SK-N-MC (cell line): ENCODE measurements around the gene DNAJA3.

Source experiments
- DNase-seq: peaks from one replicate; pipeline ENCODE4 v3.0.0-alpha.2; 2011; ENCODE audit warnings: low read depth, low spot score
- H3K27ac ChIP-seq: fragments of 200-600 bp; sonication (generic); 2 replicates; pipeline ENCODE4 v1.5.1; 2016; ENCODE audit warnings: mixed run types
- H3K36me3 ChIP-seq: fragments of 200-600 bp; sonication (generic); 2 replicates; pipeline ENCODE4 v1.6.1; 2017; ENCODE audit warnings: antibody characterized with exemption, low read length, mixed read lengths; ENCODE audit not compliant: insufficient read depth
- H3K4me3 ChIP-seq: fragments of 200-600 bp; sonication (generic); 2 replicates; pipeline ENCODE4 v1.5.1; 2016
- H3K9ac ChIP-seq: fragments of 200-600 bp; sonication (generic); 2 replicates; pipeline ENCODE4 v1.8.0; 2017; ENCODE audit warnings: mixed run types, mixed read lengths; ENCODE audit not compliant: insufficient read length
- H3K9me3 ChIP-seq: fragments of 200-600 bp; sonication (generic); 2 replicates; pipeline ENCODE4 v1.6.1; 2017; ENCODE audit warnings: low read depth, mild to moderate bottlenecking, antibody characterized with exemption, low read length, moderate library complexity, mixed read lengths
- EZH2 ChIP-seq: fragments of 200-600 bp; sonication (generic); IDR thresholded peaks from one replicate; pipeline ENCODE4 v1.6.1; 2017; ENCODE audit warnings: antibody characterized with exemption
- FOXP2 ChIP-seq: optimal IDR thresholded peaks from 2 replicates; pipeline ENCODE3; 2011; ENCODE audit warnings: mild to moderate bottlenecking, moderate library complexity; ENCODE audit not compliant: insufficient read depth; ENCODE audit errors: extremely low read length, control extremely low read depth
- POLR2AphosphoS5 ChIP-seq: IDR thresholded peaks from 2 replicates; pipeline ENCODE4 v1.6.1; 2012; ENCODE audit warnings: mild to moderate bottlenecking, low read depth, low read length, borderline replicate concordance

DNAJA3 gene

GRCh38 chr16:4380119-4381063 is 45.3 kb upstream of the DNAJA3 start:
- no peak overlapping the region for H3K9ac ChIP-seq
- no peak overlapping the region for H3K4me3 ChIP-seq
- TF ChIP-seq EZH2 (no peak), POLR2AphosphoS5 (no peak), FOXP2 (no peak)
- H3K36me3 ChIP-seq: no peaks in the 10 kb centered on the region; the same call in 1 of the 2 replicates
- H3K27ac ChIP-seq: peak overlapping the region; percentile 14; the same call in 1 of the 2 replicates
- H3K9me3 ChIP-seq: no peaks in the 10 kb centered on the region
- DNase-seq: no peak

- no peak for TF ChIP-seq POLR2AphosphoS5
- no peak for TF ChIP-seq EZH2
- TF ChIP-seq FOXP2: no peak
- H3K9me3 ChIP-seq: no peaks in the 10 kb centered on the region
- no peak for DNase-seq
- H3K4me3 ChIP-seq: no peak overlapping the region
- no peak overlapping the region for H3K27ac ChIP-seq
- H3K9ac ChIP-seq: no peak overlapping the region
- no peaks in the 10 kb centered on the region; the same call in 1 of the 2 replicates for H3K36me3 ChIP-seq
Observed at GRCh38 chr16:4381072-4381934, 44.4 kb upstream of the DNAJA3 start.

- no peaks in the 10 kb centered on the region for H3K9me3 ChIP-seq
- H3K36me3 ChIP-seq: no peaks in the 10 kb centered on the region; the same call in 1 of the 2 replicates
- H3K9ac ChIP-seq: no peak overlapping the region
- no peak for DNase-seq
- TF ChIP-seq POLR2AphosphoS5 (no peak), EZH2 (no peak)
- H3K27ac ChIP-seq: 0 out of 2 replicates have a peak overlapping the region, but pooled peaks have one; percentile 75
- H3K4me3 ChIP-seq: no peak overlapping the region
Observed at GRCh38 chr16:4381935-4382794, 43.5 kb upstream of the DNAJA3 start.

GRCh38 chr16:4382795-4383357 is 42.8 kb upstream of the DNAJA3 start:
- DNase-seq: no peak
- no peak overlapping the region for H3K9ac ChIP-seq
- peak overlapping the region; percentile 75 for H3K27ac ChIP-seq
- H3K9me3 ChIP-seq: no peaks in the 10 kb centered on the region
- no peaks in the 10 kb centered on the region; the same call in 1 of the 2 replicates for H3K36me3 ChIP-seq
- no peak for TF ChIP-seq FOXP2
- TF ChIP-seq POLR2AphosphoS5: no peak
- TF ChIP-seq EZH2: no peak
- H3K4me3 ChIP-seq: no peak overlapping the region

GRCh38 chr16:4383591-4384444 is 41.9 kb upstream of the DNAJA3 start:
- Histone ChIP-seq H3K9ac (peak overlapping the region; percentile 32), H3K27ac (peak overlapping the region; percentile 75), H3K4me3 (no peak overlapping the region), H3K9me3 (no peaks in the 10 kb centered on the region), H3K36me3 (no peaks in the 10 kb centered on the region; the same call in 1 of the 2 replicates)
- no peak for DNase-seq
- TF ChIP-seq POLR2AphosphoS5 (no peak), EZH2 (no peak), FOXP2 (no peak)

- no peaks in the 10 kb centered on the region; the same call in 1 of the 2 replicates for H3K36me3 ChIP-seq
- no peak for DNase-seq
- TF ChIP-seq EZH2: no peak
- no peak for TF ChIP-seq POLR2AphosphoS5
- TF ChIP-seq FOXP2: no peak
- peak overlapping the region; percentile 25; the same call in 1 of the 2 replicates for H3K4me3 ChIP-seq
- no peak overlapping the region for H3K9ac ChIP-seq
- peak overlapping the region; percentile 46; the same call in 1 of the 2 replicates for H3K27ac ChIP-seq
- no peaks in the 10 kb centered on the region for H3K9me3 ChIP-seq
Observed at GRCh38 chr16:4384509-4384942, 41.1 kb upstream of the DNAJA3 start.
